ENCODE measurements around the gene MSH3. TPM values are rescaled to one million over a fixed set of nuclear protein-coding genes. Genes with fewer than 3 reads are reported as not detected.
"Not testable (repeated sequence)": the region's sequence is repeated elsewhere in the genome, so short reads cannot be mapped to it uniquely, and the experiment has no call there.

The MSH3 gene
- total RNA-seq, 1 donor from 2014 or later = 39.1 TPM

DNA sequence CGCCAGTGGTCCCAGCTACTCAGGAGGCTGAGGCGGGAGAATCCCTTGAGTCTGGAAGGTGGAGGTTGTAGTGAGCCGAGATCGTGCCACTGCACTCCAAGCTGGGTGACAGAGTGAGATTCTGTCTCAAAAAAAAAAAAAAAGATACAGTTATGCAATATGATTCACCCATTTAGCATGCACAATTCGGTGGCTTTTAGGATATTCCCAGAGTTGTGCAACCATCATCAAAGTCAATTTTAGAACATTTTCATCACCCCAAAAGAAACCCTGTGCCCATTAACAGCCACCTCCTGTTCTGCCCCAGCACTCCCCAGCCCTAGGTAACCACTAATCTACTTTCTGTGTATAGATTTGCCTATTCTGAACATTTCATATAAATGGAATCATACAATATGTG is 4.7 kb downstream of the MSH3 start:
- DNase-seq = no peak

- DNase-seq = not testable (repeated sequence)
These were observed 6.2 kb downstream of the MSH3 start for GRCh38 chr5:80660661-80661060.

GRCh38 chr5:80662108-80662507 is 7.7 kb downstream of the MSH3 start:
- no peak for DNase-seq

DNA sequence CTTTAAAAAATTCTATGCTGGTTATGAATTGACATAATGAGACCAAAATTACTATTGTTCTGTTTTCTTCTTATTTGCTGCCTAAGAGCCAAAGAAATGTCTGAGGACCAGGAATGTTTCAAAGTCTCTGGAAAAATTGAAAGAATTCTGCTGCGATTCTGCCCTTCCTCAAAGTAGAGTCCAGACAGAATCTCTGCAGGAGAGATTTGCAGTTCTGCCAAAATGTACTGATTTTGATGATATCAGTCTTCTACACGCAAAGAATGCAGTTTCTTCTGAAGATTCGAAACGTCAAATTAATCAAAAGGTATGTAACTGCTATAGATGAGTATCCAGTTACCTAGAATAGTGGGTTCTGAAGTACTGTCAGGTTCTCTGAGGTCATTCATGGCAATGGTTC is 10.6 kb downstream of the MSH3 start:
- DNase-seq = no peak

- no peak for DNase-seq
These were observed 12.9 kb downstream of the MSH3 start for GRCh38 chr5:80667384-80667783.

GRCh38 chr5:80668016-80668969 is 13.8 kb downstream of the MSH3 start:
- DNase-seq = peak; percentile 10

GRCh38 chr5:80672140-80672736 is 17.8 kb downstream of the MSH3 start:
- DNase-seq = peak; percentile 7

GRCh38 chr5:80676706-80677105 is 22.3 kb downstream of the MSH3 start:
- DNase-seq = no peak

GRCh38 chr5:80686757-80687156 is 32.3 kb downstream of the MSH3 start:
- no peak for DNase-seq

DNA sequence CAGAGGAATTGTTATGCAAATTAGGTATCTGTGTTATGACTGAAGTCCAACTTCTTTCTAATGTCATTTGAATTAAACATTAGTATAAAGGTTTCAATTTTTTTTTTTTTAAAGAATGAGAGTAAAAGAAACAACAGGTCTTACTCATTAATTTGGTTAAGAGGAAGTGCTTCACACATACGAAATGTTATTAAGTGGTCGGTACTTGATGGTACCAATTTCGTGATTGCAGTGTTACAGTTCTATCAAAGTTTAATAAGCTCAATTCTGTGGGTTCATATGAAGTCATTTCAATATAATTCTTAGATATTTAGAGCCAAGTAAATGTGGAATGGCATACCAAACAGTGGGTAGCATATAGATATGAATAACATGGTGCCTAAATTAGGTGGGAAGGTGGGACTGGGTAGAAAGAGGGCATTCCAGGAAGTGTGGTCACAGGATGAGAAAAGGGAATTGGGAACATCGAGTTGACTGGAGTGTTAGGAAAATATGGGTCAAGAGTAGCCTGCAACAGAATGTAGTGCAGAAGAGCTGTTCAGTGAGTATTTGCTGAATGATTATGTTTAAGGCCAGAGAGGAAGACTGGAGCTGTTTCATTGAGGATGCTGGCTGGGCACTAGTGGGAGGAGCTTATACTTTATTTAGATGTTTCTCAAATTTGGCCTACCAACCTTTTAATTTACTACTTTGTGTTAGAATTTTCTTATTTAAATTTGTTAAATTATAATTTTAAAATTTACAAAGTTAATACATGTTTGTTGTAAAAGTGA is 34.4 kb downstream of the MSH3 start:
- no peak for DNase-seq

DNA sequence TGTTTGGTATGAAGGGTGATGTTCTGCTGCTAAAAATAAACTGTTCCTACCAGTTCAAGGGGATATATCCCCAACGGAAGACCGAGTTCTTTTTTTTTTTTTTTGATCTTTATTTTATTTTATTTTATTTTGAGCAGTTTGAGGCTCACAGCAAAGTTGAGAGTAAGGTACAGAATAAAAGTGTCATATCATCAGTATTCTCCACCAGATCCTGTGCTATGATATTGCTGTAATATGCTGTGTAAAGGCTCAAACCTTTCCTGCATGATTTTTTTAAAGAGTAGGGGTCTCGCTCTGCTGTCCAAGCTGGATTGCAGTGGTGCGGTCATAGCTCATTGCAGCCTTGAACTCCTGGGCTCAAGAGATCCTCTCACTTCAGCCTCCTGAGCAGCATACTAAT is 35.2 kb downstream of the MSH3 start:
- no peak for DNase-seq

DNA sequence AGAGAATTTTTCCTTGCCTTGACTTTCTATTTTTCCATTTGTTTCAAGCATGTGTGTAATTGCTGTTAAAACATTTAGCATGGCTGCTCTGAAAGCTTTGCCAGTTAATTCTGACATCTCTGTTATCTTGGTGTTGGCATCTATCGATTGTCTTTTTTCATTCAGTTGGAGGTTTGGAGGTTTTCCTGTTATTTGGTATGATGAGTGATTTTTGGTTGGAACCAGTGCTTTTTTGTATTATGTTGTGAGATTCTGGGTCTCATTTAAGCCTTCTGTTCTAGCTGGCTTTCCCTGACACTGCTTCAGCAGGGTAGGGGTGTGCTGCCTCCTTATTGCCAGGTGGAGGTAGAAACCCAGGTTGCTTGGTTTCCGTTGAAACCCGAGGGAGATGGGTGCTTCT is 41.2 kb downstream of the MSH3 start:
- DNase-seq = no peak

GRCh38 chr5:80696450-80696849 is 42.0 kb downstream of the MSH3 start:
- no peak for DNase-seq

- no peak for DNase-seq
These were observed 42.6 kb downstream of the MSH3 start for GRCh38 chr5:80697100-80697499.

GRCh38 chr5:80698369-80698768 is 43.9 kb downstream of the MSH3 start:
- DNase-seq = no peak

DNA sequence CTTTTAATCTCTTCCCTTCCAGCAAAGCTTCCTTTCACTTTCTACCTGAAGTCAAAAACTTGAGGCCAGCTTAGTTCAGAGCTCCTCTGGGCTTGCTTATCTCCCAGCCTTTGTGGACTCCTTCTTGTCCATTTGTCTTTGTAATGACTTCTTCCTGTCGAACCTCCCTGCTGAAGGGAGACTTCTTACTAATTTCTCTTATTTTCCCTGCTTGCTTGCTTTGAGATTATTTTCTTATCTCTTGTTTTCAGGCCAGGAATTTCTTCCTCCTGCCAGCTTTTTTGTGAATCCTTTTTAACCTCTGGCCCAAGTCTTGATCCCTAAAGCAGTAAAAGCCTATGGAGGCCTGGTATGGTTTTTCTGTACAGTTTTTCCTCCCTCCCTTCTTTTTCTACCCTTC is 47.1 kb downstream of the MSH3 start:
- DNase-seq = no peak

- no peak for DNase-seq
These were observed 48.8 kb downstream of the MSH3 start for GRCh38 chr5:80703291-80703690.

DNA sequence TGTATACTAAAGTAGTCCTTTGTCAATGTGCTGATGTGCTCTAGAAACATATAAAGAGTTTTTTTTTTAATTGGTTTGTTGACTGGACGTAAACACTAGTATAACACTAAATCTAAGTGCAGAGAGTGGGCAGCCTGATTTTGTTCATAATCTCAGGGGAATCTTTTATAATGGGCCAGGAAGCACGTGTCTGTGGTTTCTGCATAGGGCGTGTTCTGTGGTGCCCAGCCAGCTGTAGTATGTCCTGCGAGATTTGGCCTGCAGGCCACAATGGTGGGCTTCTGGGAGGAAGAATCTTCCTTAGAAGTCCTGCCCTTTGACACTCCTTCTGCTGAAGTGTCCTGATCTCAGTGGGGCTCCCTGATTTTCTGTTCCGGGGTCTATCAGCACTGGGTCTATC is 49.3 kb downstream of the MSH3 start:
- DNase-seq = no peak

DNA sequence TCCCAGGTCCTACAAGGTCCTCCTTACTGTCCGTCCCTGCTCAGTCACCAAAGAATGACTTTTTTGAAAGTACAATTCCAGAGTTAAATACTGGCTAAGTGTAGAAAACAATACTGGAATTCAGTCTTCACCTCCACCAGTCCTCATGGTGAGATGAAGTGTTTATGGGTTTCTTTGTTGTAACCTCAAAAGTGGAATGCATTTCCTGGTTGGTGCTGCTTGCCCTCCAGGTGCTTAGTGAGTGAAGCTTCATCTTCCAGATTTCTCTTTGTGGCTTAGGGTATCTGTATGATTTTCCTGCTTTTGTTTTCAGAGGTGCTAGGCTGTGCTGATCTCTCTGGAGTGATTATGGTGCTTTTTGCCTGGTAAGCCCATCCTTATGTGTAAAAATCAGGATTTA is 49.8 kb downstream of the MSH3 start:
- DNase-seq = no peak

GRCh38 chr5:80705216-80705769 is 50.8 kb downstream of the MSH3 start:
- no peak for DNase-seq

GRCh38 chr5:80705801-80706200 is 51.3 kb downstream of the MSH3 start:
- no peak for DNase-seq

GRCh38 chr5:80706835-80707447 is 52.5 kb downstream of the MSH3 start:
- no peak for DNase-seq

All from occipital lobe (tissue), 2 donors.